ENCODE measurements around the gene AMBP.

AMBP gene

GRCh38 chr9:114080773-114081440 is 2.8 kb upstream of the AMBP start:
- TF ChIP-seq CTCF (IDR thresholded peaks at IDR 0.05; ENCODE audit: low read depth, low read length, missing control alignments) = no peak
- DNase-seq (ENCODE audit: extremely low read depth, low read depth) = no peak
- no peak overlapping the region for H3K4me3 ChIP-seq (replicated peaks; ENCODE audit: low read depth, low read length)

GRCh38 chr9:114080195-114080772 is 2.2 kb upstream of the AMBP start:
- no peak overlapping the region for H3K4me3 ChIP-seq (replicated peaks; ENCODE audit: low read depth, low read length)
- no peak for TF ChIP-seq CTCF (IDR thresholded peaks at IDR 0.05; ENCODE audit: low read depth, low read length, missing control alignments)
- DNase-seq (ENCODE audit: extremely low read depth, low read depth) = no peak

- no peak for DNase-seq (ENCODE audit: extremely low read depth, low read depth)
- H3K4me3 ChIP-seq (replicated peaks; ENCODE audit: low read depth, low read length) = no peak overlapping the region
- no peak for TF ChIP-seq CTCF (IDR thresholded peaks at IDR 0.05; ENCODE audit: low read depth, low read length, missing control alignments)
Observed at GRCh38 chr9:114078781-114079156, 669 bp upstream of the AMBP start.

GRCh38 chr9:114077162-114077837 is 800 bp downstream of the AMBP start:
- no peak overlapping the region for H3K4me3 ChIP-seq (replicated peaks; ENCODE audit: low read depth, low read length)
- no peak for TF ChIP-seq CTCF (IDR thresholded peaks at IDR 0.05; ENCODE audit: low read depth, low read length, missing control alignments)
- DNase-seq (ENCODE audit: extremely low read depth, low read depth) = no peak

GRCh38 chr9:114076237-114077161 is 1.6 kb downstream of the AMBP start:
- H3K4me3 ChIP-seq (replicated peaks; ENCODE audit: low read depth, low read length) = no peak overlapping the region
- TF ChIP-seq CTCF (IDR thresholded peaks at IDR 0.05; ENCODE audit: low read depth, low read length, missing control alignments) = no peak
- DNase-seq (ENCODE audit: extremely low read depth, low read depth) = no peak

GRCh38 chr9:114075602-114076001 is 2.5 kb downstream of the AMBP start:
- no peak for TF ChIP-seq CTCF (IDR thresholded peaks at IDR 0.05; ENCODE audit: low read depth, low read length, missing control alignments)
- H3K4me3 ChIP-seq (replicated peaks; ENCODE audit: low read depth, low read length) = no peak overlapping the region
- no peak for DNase-seq (ENCODE audit: extremely low read depth, low read depth)
